CD4-positive, alpha-beta T cell treated with Interferon gamma for 1 hour (primary cell): ENCODE results near the gene GPR4.
"Not testable (repeated sequence)": the region's sequence is repeated elsewhere in the genome, so short reads cannot be mapped to it uniquely, and the experiment has no call there.

ENCODE experiments used
- DNase-seq: peaks from one replicate; pipeline ENCODE4 v3.0.0-alpha.2; 2020

The GPR4 gene

GRCh38 chr19:45601524-45602374, at the start of gene GPR4:
Gene GPR4, minus strand, starts transcription at chr19:45602212. Its CDS starts 10,346 bp downstream, at chr19:45591866.
- no peak for DNase-seq

- no peak for DNase-seq
Observed at GRCh38 chr19:45650722-45651121, 48.7 kb upstream of the GPR4 start.

GRCh38 chr19:45646345-45646698, 44.3 kb upstream of the GPR4 start:
- DNase-seq: no peak

- DNase-seq: peak; percentile 82
Observed at GRCh38 chr19:45645631-45646344, 43.8 kb upstream of the GPR4 start.

- DNase-seq: no peak
Observed at GRCh38 chr19:45645068-45645630, 43.1 kb upstream of the GPR4 start.

- DNase-seq: no peak
Observed at GRCh38 chr19:45643927-45644771, 42.1 kb upstream of the GPR4 start.

- DNase-seq: peak; percentile 88
Observed at GRCh38 chr19:45643024-45643926, 41.3 kb upstream of the GPR4 start.

GRCh38 chr19:45641274-45642105, 39.5 kb upstream of the GPR4 start:
- peak; percentile 88 for DNase-seq

- DNase-seq: no peak
Observed at GRCh38 chr19:45640849-45641273, 38.8 kb upstream of the GPR4 start.

- DNase-seq: peak; percentile 37
Observed at GRCh38 chr19:45638930-45639729, 37.1 kb upstream of the GPR4 start, which contains the start of gene EML2. Gene EML2, minus strand, starts transcription at chr19:45639397. Its CDS starts 21 bp downstream, at chr19:45639376.

GRCh38 chr19:45637890-45638667, 36.1 kb upstream of the GPR4 start:
- DNase-seq: no peak

- no peak for DNase-seq
Observed at GRCh38 chr19:45636902-45637301, 34.9 kb upstream of the GPR4 start.

GRCh38 chr19:45636275-45636674, 34.3 kb upstream of the GPR4 start:
- no peak for DNase-seq

GRCh38 chr19:45632468-45633196, 30.6 kb upstream of the GPR4 start:
- DNase-seq: peak; percentile 17

- DNase-seq: no peak
Observed at GRCh38 chr19:45630463-45630862, 28.5 kb upstream of the GPR4 start.

GRCh38 chr19:45629704-45630103, 27.7 kb upstream of the GPR4 start:
- DNase-seq: no peak

GRCh38 chr19:45628219-45628618, 26.2 kb upstream of the GPR4 start:
- not testable (repeated sequence) for DNase-seq

GRCh38 chr19:45623984-45624383, 22.0 kb upstream of the GPR4 start:
- DNase-seq: no peak
